ENCODE results near the gene MPV17.
A peak's percentile ranks its signal among the peaks of the same experiment; 100 is the strongest.

Gene MPV17

GRCh38 chr2:27262379-27263286 is 60.3 kb downstream of the MPV17 start, which contains the start of gene SLC30A3:
SLC30A3 (minus strand) TSS chr2:27263047; CDS start chr2:27262906, 141 bp downstream.
- H3K4me3 ChIP-seq (ENCODE audit: low read length): peak within 1 kb of the TSS; percentile 67

GRCh38 chr2:27261926-27262298 is 61.0 kb downstream of the MPV17 start:
- peaks cover 60% of the 10 kb centered on the region for H3K27me3 ChIP-seq (replicated peaks; ENCODE audit: control insufficient read depth, insufficient read depth, low read length)
- H3K4me3 ChIP-seq (ENCODE audit: low read length): no peak overlapping the region
- H3K9ac ChIP-seq (ENCODE audit: low read length): no peak overlapping the region
- H3K4me1 ChIP-seq (ENCODE audit: control insufficient read depth, insufficient read depth, low read length): peaks cover 2% of the 10 kb centered on the region
- H3K9me3 ChIP-seq (ENCODE audit: control insufficient read depth, low read length): no peaks in the 10 kb centered on the region
- no peaks in the 10 kb centered on the region for H3K36me3 ChIP-seq (ENCODE audit: control insufficient read depth, insufficient read depth, low read length, severe bottlenecking)
- no peak for DNase-seq (ENCODE audit: low read depth)

More at GRCh38 chr2:27262379-27263286, 60.3 kb downstream of the MPV17 start, which contains the start of gene SLC30A3:
- no peaks in the 10 kb centered on the region for H3K36me3 ChIP-seq (ENCODE audit: control insufficient read depth, insufficient read depth, low read length, severe bottlenecking)
- H3K27me3 ChIP-seq (replicated peaks; ENCODE audit: control insufficient read depth, insufficient read depth, low read length): peaks cover 61% of the 10 kb centered on the region
- DNase-seq (ENCODE audit: low read depth): peak; percentile 75
- no peak within 1 kb of the TSS for H3K9ac ChIP-seq (ENCODE audit: low read length)
- H3K4me1 ChIP-seq (ENCODE audit: control insufficient read depth, insufficient read depth, low read length): peaks cover 2% of the 10 kb centered on the region
- H3K9me3 ChIP-seq (ENCODE audit: control insufficient read depth, low read length): no peaks in the 10 kb centered on the region

- peaks cover 54% of the 10 kb centered on the region for H3K27me3 ChIP-seq (replicated peaks; ENCODE audit: control insufficient read depth, insufficient read depth, low read length)
Observed at GRCh38 chr2:27261241-27261925, 61.5 kb downstream of the MPV17 start.

More at GRCh38 chr2:27261241-27261925, 61.5 kb downstream of the MPV17 start:
- Histone ChIP-seq H3K9ac (ENCODE audit: low read length) (no peak overlapping the region), H3K4me3 (ENCODE audit: low read length) (no peak overlapping the region), H3K4me1 (ENCODE audit: control insufficient read depth, insufficient read depth, low read length) (peaks cover 2% of the 10 kb centered on the region), H3K36me3 (ENCODE audit: control insufficient read depth, insufficient read depth, low read length, severe bottlenecking) (no peaks in the 10 kb centered on the region), H3K9me3 (ENCODE audit: control insufficient read depth, low read length) (no peaks in the 10 kb centered on the region)
- DNase-seq (ENCODE audit: low read depth): no peak
